ENCODE results near the gene H2AZ1.

DNA sequence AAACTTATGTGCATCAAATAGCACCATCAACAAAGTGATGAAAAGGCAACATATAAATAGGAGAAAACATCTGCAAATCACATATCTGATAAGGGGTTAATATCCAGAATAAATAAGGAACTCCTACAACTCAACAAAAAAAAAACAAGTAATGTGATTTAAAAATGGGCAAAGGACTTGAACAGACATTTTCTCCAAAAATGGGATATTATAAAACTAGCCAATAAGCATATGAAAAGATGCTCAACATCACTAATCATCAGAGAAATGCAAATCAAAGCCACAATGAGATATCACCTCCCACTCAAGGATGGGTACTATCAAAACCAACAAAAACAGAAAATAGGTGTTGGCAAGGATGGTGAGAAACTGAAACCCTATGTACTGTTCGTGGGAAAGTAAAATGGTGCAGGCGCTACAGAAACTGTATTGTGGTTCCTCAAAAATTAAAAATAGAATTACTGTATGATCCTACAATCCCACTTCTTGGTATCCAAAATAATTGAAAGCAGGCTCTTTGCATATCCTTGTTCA lies 6.1 kb downstream of the H2AZ1 start:
- TF ChIP-seq, protein P1, sequence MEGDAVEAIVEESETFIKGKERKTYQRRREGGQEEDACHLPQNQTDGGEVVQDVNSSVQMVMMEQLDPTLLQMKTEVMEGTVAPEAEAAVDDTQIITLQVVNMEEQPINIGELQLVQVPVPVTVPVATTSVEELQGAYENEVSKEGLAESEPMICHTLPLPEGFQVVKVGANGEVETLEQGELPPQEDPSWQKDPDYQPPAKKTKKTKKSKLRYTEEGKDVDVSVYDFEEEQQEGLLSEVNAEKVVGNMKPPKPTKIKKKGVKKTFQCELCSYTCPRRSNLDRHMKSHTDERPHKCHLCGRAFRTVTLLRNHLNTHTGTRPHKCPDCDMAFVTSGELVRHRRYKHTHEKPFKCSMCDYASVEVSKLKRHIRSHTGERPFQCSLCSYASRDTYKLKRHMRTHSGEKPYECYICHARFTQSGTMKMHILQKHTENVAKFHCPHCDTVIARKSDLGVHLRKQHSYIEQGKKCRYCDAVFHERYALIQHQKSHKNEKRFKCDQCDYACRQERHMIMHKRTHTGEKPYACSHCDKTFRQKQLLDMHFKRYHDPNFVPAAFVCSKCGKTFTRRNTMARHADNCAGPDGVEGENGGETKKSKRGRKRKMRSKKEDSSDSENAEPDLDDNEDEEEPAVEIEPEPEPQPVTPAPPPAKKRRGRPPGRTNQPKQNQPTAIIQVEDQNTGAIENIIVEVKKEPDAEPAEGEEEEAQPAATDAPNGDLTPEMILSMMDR (conservative IDR thresholded peaks at IDR 0.05 in 1 of 2, IDR thresholded peaks at IDR 0.05 in 1 of 2; ENCODE audit: extremely low read depth in 1 of 2, insufficient read depth in 1 of 2, low read depth in 1 of 2, low read length in 2 of 2) = no peak
- no peak for TF ChIP-seq EZH2 (IDR thresholded peaks at IDR 0.05; ENCODE audit: borderline replicate concordance, low read length)

All from mammary epithelial cell (primary cell).